RPMI7951 (cell line): Measurements from ENCODE around the gene KCTD1. TPM values are rescaled to one million over a fixed set of nuclear protein-coding genes. Genes with fewer than 3 reads are reported as not detected.
A peak's percentile ranks its signal among the peaks of the same experiment; 100 is the strongest.

ENCODE experiments used
- DNase-seq: peaks from one replicate; pipeline ENCODE4 v3.0.0-alpha.2; 2012; ENCODE audit warnings: low read depth
- total RNA-seq: library from RNA; depleted of rRNA; stranded (reverse); fragments of >200 nt; shearing (Covaris generic); gene quantifications from 2 replicates; pipeline ENCODE4 v1.2.3, GENCODE V29; 2014; rRNA removed

The KCTD1 gene
- 17.8 and 19.2 TPM in 2 replicates for total RNA-seq

- peak; percentile 86 for DNase-seq
These were observed at the start of gene KCTD1 for GRCh38 chr18:26548415-26549262. TSS of gene KCTD1 (minus strand) at chr18:26548553. CDS start at chr18:26548536, 17 bp downstream.

GRCh38 chr18:26593365-26594320 lies 45.3 kb upstream of the KCTD1 start:
- DNase-seq: no peak

GRCh38 chr18:26584745-26585144 lies 36.4 kb upstream of the KCTD1 start:
- DNase-seq: no peak

- no peak for DNase-seq
These were observed 31.7 kb upstream of the KCTD1 start for GRCh38 chr18:26579941-26580618.

GRCh38 chr18:26575865-26576217 lies 27.5 kb upstream of the KCTD1 start:
- peak; percentile 3 for DNase-seq

DNA sequence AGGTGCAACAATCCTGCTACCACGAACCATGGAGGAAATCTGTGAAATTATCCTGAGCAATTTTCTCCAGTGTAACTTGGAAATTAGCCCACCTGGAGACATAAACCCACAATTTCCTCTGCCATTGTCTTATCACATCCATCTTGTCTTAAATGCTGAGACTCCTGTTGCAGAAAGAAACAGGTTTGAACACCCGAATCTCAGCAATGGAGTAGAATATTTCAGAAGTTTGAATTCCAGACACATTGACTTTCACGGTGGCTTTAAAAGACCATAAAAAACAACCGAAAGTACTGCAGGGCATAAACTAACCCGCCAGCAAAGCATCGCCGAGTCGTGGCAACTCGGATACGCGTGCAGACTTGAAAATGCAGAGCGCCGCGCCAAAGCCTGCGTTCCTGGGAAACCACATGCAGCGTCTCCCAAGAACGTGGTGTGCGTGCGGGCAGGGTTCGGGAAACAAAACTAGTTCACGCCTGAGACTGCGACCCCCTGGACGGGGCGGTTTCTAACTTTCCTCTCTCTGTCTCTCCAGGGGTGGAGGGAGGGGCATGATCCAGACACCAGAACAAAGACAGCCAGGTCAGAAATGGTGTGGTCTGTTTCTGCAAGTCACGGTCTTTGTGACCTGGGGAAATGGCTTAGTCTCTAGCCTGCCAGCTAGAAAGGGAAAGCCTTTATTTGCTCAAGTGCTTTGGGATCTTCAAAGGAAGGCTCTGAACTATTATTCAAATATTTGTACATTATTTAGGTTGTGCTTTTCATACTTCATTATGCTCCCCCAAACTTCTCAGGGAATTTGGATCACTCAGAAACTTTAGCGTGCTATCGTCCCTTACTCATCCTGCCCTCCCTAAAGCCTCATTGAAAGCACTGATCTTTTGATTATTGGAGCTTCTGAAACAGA lies 26.9 kb upstream of the KCTD1 start:
- peak; percentile 58 for DNase-seq

GRCh38 chr18:26568926-26569665 lies 20.7 kb upstream of the KCTD1 start:
- DNase-seq: no peak

DNA sequence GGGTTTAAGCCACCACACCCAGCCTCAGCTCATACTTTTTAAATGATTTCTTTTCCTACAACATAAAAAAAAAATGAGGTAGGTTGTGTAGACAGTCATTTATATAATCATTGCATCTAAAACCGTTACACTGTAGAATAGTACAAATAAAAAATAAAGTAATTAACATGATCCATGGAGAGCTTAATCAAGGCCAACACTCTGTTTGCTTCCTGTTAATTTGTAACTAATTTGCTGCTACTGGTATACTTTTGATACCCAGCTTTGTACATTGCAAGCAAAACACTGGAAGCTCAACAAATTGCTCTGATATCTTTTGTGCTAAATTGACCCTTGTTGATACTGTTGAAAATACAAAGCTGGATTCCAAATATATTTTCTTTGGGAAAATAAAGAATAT lies 20.2 kb upstream of the KCTD1 start:
- no peak for DNase-seq

DNA sequence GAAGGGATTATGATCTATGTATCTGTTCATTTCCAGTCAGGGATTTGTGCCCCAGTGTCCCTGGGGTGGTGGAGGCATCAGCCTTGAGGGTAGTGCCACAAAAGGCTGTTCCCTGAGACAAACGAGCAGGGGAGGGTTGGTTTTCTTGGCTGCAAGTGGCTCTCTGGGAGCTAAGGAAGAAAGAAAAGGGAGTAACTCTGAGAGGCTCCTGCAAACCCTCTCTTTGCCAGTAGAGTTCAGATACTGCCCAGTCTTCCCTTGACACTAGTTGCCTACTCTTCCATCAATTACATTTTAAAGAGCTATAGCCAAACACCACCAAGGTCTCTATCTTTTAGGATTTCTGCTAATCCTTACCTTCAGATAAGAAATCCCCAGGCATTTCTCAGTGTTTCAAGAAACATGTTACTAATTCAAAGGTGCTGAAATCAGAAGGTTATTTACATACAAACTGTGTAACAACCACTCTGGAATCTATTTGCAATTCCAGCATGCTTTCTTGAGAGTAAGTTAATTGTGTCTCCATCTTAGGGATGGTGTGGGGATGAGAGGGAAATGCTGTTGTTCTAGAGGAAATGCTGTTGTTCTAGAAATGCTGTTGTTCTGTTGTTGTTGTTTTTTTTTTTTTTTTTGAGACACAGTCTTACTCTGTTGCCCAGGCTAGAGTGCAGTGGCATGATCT lies 18.7 kb upstream of the KCTD1 start:
- DNase-seq: no peak

DNA sequence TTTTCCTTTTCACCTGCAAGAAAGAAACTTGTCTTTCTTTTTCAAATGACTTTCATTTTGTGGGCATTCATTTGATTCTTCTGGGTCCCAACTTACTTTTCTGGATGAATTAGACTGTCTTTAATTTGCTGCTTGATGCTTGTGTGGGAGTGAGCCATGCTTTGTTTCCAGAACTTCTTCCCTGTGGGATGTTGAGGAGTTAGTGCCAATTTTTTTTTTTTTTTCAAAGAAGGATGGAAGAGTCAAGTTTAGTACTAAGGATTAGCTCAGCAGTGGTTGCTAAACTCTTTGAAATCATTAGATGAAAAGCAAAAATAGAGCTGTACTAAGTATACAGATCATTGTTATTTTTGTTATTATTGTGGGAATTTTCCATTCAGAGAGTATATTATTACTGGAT lies 17.2 kb upstream of the KCTD1 start:
- no peak for DNase-seq

- DNase-seq: no peak
These were observed 14.7 kb upstream of the KCTD1 start for GRCh38 chr18:26563024-26563423.

- DNase-seq: no peak
These were observed 14.2 kb upstream of the KCTD1 start for GRCh38 chr18:26562568-26562967.

GRCh38 chr18:26561769-26562168 lies 13.4 kb upstream of the KCTD1 start:
- DNase-seq: no peak

DNA sequence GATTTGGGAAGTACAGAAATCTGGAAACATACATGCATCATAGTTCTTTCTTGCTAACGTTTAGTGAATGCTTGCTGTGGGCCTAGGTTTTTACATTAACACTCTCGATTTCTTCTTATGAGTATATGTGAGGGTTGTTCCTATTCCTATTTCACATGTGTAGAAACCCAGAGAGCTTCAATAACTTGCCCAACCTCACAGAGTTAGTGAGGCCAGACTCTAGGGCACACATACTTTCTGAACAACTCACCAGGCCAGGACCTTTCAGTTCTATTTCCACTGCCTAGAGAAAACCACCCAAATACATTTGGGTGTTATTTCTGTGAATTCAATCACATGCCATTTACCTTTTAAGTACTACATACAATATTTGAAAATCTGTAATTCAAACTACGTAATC lies 8.2 kb upstream of the KCTD1 start:
- no peak for DNase-seq

DNA sequence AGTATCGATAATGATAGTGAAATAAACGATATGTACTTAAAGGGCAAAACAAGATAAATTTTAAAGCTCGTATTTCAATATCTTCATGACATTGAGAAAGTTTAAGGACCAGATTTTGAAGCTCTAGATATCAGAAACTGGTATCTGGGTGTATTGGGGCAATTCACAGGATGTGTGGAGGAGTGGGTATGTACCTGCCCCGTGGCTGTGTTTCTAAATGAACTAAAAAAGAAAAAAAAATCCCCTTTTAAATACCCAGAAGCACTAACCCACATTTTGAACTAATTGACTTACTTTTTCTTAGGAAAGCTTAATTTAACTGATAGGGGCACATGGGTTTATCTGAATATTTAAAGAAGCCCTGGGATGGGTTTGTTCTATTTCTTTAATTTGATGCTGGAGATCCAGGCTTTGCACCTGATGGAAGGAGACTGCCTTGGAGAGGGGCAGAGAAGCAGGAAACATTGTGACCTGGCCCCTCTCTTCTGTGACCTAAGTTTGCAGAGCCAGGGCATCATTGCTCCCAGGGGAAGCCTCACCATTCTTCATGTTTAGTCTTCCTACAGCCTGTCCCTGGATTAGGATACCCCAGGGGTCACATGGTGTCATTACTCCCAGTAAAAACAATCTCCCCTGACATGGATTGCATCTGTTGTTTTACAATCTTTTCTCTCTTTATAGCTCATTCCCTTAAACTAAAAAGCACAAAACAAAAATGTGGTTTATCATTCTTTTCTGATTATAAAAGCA lies 7.6 kb upstream of the KCTD1 start:
- DNase-seq: no peak

DNA sequence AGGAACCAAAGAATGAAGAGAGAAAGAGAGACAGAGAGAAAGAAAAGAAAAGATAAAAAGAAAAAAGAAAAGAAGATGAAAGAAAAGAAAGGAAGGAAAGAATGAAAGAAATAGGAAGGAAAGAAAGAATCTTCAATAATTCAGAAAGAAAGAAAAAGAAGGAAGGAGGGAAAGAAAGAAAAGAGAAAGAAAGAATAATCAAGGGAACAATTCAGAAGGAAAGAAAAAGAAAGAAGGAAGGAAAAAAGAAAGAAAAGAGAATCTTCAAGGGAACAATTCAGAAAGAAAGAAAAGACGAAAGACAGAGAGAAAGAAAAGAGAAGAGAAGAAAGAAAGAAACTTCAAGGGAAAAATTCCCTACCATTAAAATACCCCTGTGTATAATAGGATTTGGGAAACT lies 5.6 kb upstream of the KCTD1 start:
- DNase-seq: no peak

- DNase-seq: no peak
These were observed 3.3 kb upstream of the KCTD1 start for GRCh38 chr18:26551695-26552081.

GRCh38 chr18:26550998-26551694 lies 2.8 kb upstream of the KCTD1 start:
- no peak for DNase-seq
